Activated CD8-positive, alpha-beta memory T cell treated with anti-CD3 and anti-CD28 coated beads, Interleukin-2, amount 50 U/mL, for 48 hours (primary cell): ENCODE measurements around the gene CDC42EP2.

Experiments used
- DNase-seq: peaks from one replicate; pipeline ENCODE4 v3.0.0-alpha.2; 2020

CDC42EP2 gene, protein sequence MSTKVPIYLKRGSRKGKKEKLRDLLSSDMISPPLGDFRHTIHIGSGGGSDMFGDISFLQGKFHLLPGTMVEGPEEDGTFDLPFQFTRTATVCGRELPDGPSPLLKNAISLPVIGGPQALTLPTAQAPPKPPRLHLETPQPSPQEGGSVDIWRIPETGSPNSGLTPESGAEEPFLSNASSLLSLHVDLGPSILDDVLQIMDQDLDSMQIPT

DNA sequence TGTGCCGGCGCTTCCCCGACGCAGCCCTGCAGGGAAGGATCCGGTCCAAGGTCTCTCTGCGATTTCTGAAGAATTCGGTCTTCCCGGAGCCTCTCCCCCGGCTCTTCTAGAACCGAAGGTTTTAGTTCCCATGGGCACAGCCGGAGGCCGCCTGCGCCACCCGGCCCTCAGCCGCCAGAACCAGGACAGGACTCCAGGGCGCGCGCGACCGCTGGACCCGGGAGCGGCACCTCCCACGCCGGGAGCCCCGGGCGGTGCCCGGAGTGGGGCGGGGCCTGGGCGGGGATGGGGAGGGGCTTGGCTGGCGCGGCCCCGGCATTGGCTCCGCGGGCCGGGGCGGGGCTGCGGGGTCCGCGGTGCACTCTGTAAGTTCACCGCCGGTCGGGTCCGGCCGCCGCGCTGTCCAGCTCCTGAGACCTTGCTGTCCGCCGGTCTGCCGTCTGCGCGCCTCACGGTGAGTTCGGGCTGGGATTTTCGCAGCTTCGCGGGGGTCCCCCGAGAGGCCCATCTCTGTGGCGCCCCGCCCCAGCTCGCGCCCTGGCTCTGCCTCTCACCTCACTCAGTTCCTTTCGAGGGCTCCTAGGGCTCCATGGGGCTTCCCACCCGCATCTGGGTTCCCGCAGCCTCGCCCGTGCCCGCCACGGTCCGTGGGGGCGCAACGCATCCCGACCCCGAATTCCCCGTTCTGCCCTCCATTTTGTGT lies at the start of gene CDC42EP2:
Gene CDC42EP2 (plus strand): TSS at position 366 of the 703 bp plus-strand sequence. CDS start 6,033 bp downstream, outside the sequence.
- peak; percentile 86 for DNase-seq

DNA sequence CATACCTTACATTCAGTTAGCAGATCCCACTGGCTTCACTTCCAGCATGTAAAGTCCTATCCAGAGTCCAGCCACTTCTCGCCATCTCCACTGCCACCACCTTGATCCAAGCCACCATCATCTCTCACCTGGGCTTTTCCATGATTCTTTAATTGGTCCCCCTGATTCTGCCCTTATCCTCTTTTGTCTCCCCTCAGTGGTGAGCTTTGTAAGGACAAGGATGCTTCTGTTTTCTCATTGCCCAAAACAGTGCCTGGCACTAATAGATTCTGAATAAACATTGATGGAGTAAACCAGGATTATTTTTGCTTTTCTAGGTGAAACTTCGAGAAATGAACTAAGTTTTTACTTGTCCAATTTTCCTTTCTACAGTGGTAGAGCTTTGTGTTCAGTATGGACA lies 48.5 kb upstream of the CDC42EP2 start:
- no peak for DNase-seq

DNA sequence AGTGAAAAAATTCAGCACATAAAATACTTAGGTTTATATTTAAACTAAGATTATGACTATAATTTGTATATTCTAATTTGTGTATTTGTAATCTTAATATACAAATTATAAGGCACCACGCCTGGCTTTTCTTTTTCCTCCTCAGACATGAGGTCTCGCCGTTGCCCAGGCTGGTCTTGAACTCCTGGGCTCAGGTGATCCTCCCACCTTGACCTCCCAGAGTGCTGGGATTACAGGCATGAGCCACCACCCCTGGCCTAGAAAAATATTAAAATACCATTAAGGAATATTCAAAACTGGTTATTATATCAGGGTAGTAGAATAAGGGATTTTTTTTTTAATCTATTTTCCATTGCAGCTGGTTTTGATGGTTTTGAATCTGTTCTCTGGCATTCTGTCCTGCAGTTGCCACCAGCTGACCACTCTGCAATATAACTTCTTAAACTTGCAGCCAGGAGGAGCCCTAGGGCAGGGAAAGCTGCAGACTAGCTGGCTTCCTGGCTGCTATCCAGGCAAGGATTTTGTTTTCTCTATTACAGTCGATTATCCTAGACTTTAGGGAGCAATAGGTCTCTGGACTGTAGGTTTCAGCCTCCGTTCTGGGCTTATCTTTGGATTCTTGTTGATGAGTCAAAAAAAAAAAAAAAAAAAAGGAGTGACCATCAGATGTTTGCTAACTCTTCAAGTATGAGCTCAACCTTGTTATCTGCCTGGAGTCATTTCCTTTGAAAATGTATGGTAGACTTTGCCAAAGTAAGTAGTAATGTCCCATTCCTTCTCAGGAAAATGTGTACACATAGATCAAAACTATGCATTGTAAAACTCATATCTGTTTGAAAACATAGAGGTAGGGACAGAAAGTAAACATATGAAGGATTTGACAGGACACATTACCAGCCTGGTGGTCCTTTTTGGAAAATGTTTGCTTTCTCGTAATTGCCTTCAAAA lies 39.7 kb upstream of the CDC42EP2 start:
- no peak for DNase-seq

DNA sequence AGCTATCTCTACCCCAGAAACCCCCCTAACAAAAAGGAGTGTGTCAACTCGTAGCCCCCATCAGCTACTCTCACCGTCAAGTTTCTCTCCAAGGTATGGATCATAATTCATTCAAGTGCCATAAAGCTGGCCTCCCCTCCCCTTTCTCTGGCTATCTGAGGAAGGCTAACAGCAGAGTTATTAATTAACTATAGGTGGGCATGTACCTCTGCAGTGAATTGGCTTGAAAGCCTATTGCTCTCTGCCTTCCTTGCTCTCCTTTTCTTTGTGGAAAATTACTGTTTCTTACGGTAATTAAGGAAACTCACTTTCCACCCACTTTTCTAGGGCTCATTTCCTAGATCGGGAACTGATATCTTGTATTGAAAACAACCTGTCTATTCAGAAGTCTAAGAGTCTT lies 38.8 kb upstream of the CDC42EP2 start:
- DNase-seq = no peak

DNA sequence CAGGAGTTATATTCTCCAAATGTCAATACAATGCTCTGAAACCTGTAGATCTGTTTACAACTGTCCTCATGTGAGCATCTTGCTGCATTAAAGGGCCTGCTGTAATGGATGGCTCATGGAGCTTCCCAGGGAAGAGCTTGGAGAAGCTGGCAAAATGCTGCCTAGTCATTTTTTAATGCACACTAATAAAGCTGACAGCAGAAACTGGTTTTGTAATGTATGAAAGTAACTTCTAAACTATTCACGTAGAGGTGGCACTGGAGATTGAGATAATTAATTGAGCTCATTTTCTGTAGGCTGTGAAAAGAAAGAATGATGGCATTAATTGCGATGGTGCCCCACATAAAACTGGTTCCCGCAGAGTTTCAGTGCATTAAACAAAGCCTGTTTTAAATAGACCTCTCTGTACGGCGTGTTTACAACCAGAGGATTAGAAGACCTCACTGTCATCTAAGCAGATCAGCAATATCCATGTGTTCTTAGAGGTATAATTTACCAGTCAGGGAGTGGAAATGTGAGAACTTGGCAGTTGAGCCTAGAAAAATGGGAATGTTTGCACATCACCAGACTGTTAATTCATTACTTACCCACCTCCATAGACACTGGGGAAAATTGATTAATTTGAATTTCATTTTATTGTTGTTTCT lies 36.9 kb upstream of the CDC42EP2 start:
- no peak for DNase-seq

DNA sequence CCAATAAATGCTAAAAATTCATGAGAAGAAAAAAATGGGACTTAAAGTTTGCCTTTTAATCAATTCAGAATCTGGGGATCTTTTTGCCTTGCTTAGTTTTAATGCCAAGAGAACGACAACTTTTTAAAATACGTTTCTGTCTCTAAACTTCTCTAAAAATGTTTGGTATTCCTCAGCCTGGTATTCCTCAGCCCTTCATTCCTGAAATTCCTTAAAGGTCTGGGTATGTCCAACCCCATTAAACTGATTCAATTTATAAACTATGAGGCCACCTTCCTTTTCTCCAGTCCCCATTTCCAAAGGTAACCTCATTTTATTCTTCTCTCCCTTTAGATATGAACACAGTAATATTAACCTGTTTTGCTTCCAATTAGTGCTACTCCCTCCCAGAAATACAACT lies 36.3 kb upstream of the CDC42EP2 start:
- DNase-seq = no peak

DNA sequence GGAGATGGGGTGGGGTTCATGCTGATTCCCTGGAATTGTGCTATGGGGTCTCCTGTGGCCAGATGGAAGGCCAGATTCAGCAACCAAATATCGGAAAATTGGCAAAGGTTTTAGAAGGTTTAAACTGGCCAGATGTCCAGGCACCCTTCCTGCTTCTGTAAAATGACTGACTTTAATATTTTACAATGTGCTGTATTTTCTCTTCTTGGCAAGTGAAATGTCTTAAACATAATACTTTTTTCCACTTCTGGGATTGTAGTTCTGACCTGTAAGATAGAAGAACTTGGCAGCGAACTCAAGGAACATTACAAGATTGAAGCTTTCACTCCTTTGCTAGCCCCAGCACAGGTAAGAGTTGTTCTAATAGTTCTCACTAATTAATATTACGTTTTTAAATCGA lies 35.4 kb upstream of the CDC42EP2 start:
- DNase-seq = no peak

DNA sequence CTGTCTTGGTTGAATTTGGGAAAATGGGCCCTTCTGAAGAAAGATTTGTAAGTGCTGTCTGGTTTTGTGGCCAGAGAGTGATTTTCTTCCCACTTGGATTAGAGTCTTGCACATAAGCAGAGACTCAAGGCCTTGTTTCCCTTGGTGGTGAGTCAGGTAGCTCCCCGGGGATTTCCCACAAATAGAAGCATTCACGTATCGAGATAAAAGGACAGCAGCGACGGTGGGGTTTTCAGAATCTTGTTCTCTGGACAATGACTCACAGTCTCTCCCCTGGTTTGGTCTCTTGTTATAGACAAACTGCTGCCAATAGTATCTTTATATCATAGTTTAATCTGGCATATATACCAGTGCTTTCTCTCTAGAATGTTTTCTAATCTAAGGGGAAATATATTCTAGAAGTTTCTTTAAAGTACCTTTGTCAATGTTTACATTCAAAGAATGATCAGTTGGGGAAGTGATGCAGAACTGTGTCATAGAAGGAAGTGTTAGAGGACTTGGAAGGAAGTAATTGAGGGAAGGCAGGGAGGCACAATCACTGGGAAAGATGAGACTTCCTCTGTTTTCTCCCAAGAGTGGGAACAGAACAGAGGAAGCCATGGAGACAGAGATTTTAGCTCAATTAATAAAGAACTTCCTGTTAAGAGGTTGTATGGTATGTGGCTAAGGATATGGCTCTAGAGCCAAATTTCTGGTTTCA lies 34.8 kb upstream of the CDC42EP2 start:
- DNase-seq = no peak

DNA sequence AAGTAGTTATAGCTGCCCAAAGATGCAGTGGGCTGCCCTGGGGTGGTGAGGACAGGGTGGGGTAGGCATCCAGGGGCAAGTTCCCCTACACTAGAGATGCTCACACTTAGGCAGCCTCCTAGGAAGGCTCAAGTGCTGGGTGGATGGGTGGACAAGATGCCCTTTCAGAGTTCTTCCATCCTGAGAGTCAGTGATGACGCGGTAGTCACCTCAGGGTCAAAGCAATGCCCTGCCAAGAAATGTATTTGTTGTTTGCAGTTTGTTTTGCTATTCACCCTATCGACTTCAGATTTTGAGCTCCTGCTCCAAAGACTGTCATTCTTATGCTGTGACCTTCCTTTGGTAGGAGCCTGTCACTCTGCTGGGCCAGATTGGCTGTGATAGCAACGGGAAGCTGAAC lies 34.0 kb upstream of the CDC42EP2 start:
- no peak for DNase-seq

DNA sequence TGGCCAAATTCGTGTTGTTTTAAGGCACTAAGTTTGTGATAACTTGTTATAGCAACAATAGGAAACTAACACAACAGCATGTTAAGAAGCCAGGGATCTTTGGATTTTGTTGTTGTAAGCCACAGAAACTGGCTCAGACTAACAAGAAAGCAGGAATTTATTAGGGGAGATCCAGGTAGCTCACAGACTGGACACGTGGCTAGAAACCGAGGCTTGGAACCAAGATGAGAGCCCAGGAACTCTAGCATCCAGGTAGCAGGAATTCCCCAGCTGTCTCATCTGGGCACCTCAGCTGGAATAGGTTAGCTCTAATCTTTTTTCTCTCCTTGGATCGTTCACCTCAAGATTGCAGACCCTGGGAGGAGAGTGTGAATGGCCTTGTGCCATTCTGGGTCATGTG lies 28.0 kb upstream of the CDC42EP2 start:
- no peak for DNase-seq

DNA sequence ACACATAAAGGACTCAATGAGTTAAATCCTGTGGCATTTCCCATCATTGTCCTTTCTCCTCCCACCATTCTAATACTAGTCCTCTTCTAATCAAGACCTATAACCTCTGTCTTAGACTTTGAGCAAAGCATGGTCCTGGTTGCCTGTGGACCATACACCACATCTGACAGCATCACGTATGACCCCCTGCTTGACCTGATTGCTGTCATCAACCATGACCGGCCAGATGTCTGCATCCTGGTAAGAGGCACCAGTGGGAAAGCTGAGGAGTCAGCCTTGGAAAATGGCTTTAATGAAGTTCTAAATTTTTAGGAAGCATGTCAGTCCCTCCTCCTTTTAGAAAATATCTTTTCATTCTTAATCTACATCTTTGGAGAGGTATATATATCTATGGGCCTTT lies 27.1 kb upstream of the CDC42EP2 start:
- DNase-seq = no peak

DNA sequence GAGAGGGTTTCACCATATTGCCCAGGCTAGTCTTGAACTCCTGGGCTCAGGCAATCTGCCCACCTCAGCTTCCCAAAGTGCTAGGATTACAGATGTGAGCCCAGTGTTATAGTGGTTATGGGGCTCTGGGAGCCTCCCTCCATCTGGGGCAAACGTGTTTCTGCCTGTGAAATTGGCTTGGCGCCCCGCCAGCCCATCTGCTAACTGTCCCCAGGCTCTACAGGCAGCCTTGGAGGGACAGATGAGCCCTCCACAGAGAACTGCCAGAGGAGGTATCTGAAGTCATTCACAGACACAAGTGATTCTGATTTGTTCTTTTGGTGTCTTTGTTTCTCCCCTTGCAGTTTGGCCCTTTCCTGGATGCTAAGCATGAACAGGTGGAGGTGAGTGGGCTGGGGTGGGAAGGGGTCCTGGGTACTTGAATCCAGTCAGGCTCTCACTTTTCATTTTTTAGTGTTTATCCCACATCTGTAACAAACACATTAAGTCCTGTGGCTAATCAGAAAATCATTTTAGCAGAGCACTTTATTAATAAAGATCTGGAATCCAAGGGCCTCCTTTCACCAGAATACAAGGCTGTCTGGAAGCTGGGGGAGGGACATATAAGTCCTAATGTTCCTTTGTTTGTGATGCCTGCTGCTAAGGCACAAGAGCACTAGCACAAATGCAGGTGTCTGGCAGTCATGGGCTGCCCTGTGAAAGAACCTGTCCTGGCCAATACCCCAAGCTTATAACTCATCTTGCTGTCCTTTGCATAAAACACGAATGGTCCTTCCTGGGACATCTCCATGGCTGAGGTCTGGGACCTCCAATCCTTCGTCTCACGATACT lies 25.7 kb upstream of the CDC42EP2 start:
- no peak for DNase-seq

DNA sequence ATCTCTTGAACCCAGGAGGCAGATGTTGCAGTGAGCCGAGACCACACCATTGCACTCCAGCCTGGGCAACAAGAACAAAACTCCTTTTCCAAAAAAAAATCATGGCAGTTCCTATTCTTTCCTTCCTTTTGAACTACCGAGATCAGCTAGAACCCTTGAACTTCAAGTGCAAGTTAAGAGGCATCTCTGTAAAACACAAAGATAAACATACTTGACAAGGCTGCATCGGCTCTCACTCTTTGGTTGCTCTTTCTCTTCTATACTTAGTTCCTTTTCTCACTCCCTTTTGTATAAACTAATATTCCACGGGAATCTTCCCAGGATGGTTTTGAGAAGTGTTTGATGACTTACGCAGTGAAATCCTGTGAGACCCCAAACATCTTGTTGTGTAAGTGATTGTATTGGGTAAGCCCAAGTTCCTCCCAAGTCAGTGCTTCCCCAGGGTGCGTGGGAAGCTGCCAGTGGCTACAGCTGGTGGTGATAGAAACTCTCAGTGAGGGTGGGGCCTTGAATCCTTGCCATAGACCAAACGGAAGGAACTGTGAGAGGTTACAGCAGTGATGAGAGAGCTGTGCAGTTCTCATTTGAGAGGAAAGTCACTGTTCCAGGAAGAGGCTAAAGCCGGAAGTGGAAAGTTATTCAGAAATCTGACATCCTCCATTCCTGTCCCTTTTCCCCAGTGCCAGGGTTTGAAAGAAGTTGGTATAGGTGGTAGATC lies 24.1 kb upstream of the CDC42EP2 start:
- DNase-seq = no peak

DNA sequence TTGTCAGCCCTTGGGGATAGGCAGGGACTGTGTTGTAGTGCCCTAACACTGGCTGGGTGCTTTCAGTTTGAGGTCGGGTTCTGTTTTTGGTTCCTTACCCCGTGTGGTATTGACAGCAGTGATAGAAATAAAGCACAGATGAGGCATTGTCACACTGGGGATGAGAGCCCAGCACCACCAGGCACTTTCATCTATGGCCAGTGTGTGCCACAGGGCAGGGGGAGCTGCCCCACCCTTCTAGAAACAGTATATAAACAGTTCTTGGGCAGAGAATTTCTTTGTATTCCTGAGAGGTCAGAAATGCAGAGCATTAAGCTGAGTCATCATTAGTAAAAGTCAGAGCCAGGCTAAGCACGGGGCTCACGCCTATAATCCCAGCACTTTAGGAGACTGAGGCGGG lies 23.1 kb upstream of the CDC42EP2 start:
- no peak for DNase-seq

DNA sequence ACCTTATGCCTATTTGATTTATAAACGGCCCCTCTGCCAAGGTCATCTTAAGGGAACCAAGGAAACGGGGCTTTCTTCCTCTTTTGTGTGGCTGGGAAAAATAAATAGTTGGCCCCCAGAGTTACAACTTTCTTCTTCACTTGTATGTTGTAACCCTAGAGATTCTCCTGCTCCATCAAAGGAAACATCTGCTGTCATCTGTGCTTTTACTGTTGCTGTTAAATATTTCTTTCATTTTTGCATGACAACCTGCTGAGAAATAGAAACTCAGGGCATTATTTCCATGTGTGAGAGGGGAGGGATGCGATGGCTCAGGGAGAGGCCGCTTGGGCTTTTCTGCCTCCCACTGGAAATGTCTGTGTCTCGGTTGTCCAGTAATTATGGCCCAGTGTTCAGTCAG lies 21.8 kb upstream of the CDC42EP2 start:
- DNase-seq = no peak

DNA sequence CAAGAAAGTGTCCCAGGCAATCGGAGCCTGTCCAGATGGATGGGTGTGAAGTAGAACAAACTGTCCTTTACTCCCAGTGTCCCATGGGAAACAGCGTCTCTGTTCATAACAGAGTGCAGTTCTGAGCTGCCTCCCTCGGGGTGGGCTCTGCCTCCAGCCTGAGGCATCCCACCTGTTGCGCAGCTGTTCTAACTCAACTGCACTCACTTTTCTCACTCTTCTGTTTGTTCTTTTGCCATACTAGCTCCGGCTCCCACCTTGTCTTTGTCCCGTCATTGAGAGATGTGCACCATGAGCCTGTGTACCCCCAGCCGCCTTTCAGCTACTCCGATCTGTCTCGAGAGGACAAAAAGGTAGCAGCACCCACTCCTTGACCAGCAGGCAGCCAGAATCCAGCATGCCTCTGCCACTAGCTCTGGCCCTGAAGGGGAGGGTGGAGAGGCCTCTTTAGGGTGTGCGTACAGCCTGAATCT lies 20.7 kb upstream of the CDC42EP2 start:
- DNase-seq = no peak

DNA sequence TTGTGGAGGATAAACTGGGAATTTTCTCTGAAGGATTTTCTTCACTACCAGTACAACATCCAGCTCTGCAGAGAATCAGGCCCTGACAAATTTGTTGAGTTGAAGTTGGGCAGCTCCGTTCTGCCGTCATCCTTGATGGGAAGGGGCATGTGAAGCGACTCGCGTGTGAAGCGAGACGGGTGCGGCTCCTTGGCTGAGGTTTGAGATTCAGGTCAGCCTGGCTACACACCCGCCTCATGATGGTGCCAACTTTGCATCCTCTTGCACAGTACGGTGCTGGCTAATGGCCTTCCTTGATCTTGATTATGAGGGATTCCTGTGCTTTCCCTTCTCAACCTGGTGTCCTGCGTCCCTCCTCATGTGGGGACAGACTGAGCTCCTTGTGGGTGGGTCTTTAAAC lies 19.7 kb upstream of the CDC42EP2 start:
- DNase-seq = no peak

DNA sequence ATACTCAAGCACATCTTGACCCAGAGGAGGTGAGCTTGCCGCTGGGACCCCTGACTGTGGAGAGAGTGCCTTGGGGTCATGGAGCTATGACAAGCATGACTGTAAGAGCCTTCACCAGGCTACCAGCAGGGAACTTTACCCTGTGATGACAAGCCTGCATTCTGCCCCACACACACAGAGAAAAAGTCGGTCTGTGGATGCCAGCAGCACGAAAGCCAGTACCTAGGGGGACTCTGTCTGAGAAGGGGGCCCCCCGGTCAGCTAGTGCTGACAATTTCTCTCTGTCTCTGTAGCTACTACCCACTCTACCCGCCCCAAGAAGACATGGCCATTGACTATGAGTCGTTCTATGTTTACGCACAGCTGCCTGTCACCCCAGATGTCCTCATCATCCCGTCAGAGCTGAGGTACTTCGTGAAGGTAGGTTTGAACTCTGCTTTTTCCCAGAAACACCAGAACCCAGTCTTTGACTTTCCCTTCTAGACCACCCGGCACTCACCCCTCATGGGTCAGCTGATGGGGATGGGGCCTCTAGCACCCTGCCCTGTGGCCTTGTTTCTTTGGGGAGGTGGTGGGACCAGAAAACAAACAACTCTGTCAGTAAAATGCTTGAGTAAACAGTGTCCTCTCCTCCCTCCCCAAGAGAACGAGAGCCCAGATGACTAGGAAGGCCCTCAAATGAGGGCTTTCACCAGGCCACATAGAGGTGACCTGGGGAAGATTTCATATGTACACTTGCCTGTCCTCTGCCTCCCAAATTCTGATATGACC lies 18.9 kb upstream of the CDC42EP2 start:
- DNase-seq = no peak

DNA sequence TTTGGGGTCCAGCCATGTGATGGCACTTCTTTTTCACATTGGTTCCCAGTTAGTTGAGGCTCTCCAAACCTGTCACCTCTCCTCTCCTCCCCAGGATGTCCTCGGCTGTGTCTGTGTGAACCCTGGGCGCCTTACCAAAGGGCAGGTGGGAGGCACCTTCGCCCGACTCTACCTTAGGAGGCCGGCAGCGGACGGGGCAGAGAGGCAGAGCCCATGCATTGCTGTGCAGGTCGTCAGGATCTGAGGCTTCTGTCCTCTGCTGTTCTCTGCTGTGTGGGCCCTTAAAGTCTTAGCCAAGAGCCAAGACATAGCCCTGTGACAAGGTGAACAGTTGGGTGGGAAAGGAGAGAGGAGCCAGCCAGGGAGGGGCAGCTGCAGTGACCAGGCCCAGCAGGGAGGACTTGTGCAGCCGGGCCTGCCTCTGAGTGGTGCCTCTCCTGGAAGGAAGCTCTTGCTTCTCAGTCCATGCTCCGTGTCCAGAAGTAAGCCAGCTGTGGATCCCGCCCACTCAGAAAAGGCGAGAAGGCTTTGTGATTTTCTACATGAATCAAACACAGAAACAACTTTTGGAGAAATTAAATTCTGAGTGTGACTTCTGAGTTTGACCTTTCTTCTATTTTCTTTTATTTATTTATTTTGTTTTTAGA lies 17.5 kb upstream of the CDC42EP2 start:
- no peak for DNase-seq
